Measurements from ENCODE around the gene ANKRD62.

ANKRD62 gene

DNA sequence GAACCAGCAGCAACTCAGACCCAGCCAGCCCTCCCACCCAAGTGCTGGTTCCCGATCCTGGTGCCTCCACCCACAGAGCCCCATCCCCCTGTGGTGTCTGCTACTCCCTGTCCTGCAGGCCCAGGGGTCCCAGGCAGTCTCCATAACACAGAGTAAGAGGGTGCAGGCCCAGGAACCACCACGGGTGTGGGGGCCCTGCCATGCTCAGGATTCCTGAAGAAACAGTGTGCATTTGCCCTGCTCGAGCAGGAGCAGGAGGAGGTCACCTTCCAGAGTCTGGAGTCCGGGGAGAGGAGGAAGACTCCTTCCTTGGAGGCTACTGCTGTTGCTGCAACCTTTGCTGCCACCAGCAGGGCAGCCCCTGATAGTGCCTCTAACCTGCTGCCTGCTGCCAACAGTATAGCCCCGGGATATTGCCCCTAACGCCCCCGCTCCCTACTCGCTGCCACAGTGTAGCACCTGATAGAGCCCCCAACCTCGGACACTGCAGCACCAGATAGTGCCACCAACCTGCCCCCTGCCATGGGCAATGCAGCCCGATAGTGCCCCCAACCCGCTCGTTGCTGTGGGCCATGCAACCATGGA lies 46.8 kb upstream of the ANKRD62 start:
- TF ChIP-seq, protein P1, sequence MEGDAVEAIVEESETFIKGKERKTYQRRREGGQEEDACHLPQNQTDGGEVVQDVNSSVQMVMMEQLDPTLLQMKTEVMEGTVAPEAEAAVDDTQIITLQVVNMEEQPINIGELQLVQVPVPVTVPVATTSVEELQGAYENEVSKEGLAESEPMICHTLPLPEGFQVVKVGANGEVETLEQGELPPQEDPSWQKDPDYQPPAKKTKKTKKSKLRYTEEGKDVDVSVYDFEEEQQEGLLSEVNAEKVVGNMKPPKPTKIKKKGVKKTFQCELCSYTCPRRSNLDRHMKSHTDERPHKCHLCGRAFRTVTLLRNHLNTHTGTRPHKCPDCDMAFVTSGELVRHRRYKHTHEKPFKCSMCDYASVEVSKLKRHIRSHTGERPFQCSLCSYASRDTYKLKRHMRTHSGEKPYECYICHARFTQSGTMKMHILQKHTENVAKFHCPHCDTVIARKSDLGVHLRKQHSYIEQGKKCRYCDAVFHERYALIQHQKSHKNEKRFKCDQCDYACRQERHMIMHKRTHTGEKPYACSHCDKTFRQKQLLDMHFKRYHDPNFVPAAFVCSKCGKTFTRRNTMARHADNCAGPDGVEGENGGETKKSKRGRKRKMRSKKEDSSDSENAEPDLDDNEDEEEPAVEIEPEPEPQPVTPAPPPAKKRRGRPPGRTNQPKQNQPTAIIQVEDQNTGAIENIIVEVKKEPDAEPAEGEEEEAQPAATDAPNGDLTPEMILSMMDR (IDR thresholded peaks at IDR 0.05; ENCODE audit: low read length), result no peak; the same call in 1 of the 2 replicates
- no peak for TF ChIP-seq EZH2 (IDR thresholded peaks at IDR 0.05; ENCODE audit: borderline replicate concordance, low read length)
- no peak overlapping the region for H3K4me3 ChIP-seq (ENCODE audit: low read depth, low read length, poor library complexity, severe bottlenecking)
- no peaks in the 10 kb centered on the region for H3K27me3 ChIP-seq (ENCODE audit: insufficient read depth, low read length)
- no peak overlapping the region for H3K4me2 ChIP-seq (ENCODE audit: low read length)
- no peaks in the 10 kb centered on the region for H3K4me1 ChIP-seq (ENCODE audit: insufficient read depth, low read length, severe bottlenecking)
- no peak overlapping the region for H2AFZ ChIP-seq (ENCODE audit: low read length)
- no peaks in the 10 kb centered on the region for H3F3A ChIP-seq (ENCODE audit: insufficient read depth, low read length)
- H3K27ac ChIP-seq (ENCODE audit: low read depth, low read length, poor library complexity, severe bottlenecking), result no peak overlapping the region
- H4K20me1 ChIP-seq (ENCODE audit: insufficient read depth, low read length), result no peaks in the 10 kb centered on the region
- H3K9me3 ChIP-seq (ENCODE audit: low read length), result no peaks in the 10 kb centered on the region
- H3K9ac ChIP-seq (ENCODE audit: low read length), result no peak overlapping the region
- H3K9me2 ChIP-seq (ENCODE audit: low read depth, low read length), result no peaks in the 10 kb centered on the region
- no peaks in the 10 kb centered on the region for H3K36me3 ChIP-seq (ENCODE audit: insufficient read depth, low read length)
- no peaks in the 10 kb centered on the region for H3K79me2 ChIP-seq (ENCODE audit: insufficient read depth, low read length)

DNA sequence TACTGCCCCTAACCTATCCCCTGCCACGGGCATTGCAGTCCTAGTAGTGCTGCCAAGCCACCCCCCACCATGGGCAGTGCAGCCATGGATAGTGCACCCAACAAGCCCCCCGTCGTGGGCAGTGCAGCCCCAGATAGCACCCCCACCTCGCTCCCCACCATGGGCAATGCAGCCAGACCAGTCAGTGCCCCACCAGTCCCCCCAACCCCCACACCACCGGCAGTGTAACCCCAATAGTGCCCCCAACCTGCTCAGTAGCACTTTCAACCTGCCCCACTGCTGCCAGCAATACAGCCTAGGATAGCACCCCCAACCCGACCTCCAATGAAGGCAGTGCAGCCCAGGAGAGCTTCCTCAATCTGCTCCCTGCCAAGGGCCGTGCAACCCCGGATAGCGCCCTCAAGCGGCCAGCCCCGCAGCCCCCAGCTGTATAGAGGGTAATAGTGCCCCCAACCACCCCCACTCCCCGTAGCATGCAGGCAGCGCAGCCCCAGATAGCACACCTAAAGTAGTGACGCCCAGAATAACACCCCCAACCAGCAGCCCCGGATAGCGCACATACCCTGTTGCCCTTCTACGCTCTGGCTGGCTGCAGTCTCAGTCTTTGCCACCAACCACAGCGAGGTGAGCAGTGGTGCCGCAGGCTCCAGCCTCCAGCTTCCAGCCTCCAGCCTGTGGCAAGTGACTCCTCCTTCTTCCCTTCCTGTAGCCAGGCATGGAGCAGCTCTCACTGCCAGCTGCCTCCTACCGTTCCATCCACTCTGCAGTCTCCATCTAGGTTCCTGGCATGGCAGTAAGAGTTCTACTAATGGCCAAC lies 45.4 kb upstream of the ANKRD62 start:
- TF ChIP-seq, protein P1 (IDR thresholded peaks at IDR 0.05; ENCODE audit: low read length), result peak; percentile 33; the same call in 1 of the 2 replicates
- TF ChIP-seq EZH2 (IDR thresholded peaks at IDR 0.05; ENCODE audit: borderline replicate concordance, low read length), result no peak
- H3K4me1 ChIP-seq (ENCODE audit: insufficient read depth, low read length, severe bottlenecking), result no peaks in the 10 kb centered on the region
- H3F3A ChIP-seq (ENCODE audit: insufficient read depth, low read length), result no peaks in the 10 kb centered on the region
- no peak overlapping the region for H3K9ac ChIP-seq (ENCODE audit: low read length)
- no peaks in the 10 kb centered on the region for H3K9me2 ChIP-seq (ENCODE audit: low read depth, low read length)
- no peaks in the 10 kb centered on the region for H3K36me3 ChIP-seq (ENCODE audit: insufficient read depth, low read length)
- H4K20me1 ChIP-seq (ENCODE audit: insufficient read depth, low read length), result no peaks in the 10 kb centered on the region
- H3K9me3 ChIP-seq (ENCODE audit: low read length), result no peaks in the 10 kb centered on the region
- H3K27me3 ChIP-seq (ENCODE audit: insufficient read depth, low read length), result no peaks in the 10 kb centered on the region
- no peak overlapping the region for H2AFZ ChIP-seq (ENCODE audit: low read length)
- no peak overlapping the region for H3K4me2 ChIP-seq (ENCODE audit: low read length)
- no peak overlapping the region for H3K4me3 ChIP-seq (ENCODE audit: low read depth, low read length, poor library complexity, severe bottlenecking)
- H3K79me2 ChIP-seq (ENCODE audit: insufficient read depth, low read length), result no peaks in the 10 kb centered on the region
- no peak overlapping the region for H3K27ac ChIP-seq (ENCODE audit: low read depth, low read length, poor library complexity, severe bottlenecking)

DNA sequence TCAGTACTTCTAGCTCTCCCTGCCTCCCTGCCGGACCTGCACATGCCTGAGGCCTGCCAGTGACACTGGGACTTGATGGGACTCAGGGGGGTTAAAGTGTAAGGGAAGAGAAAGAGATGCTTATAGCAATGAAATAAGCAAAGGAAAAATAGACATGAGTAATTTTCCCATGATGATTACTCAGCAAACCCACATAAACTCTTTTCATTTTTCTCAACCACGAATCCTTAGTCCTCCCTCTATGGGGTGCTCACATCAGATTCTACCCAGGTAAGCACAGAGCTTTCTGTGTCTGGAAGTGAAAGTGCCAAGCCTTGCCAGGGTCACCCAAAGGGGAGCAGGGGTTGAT lies 44.8 kb upstream of the ANKRD62 start:
- Histone ChIP-seq H3K27ac (ENCODE audit: low read depth, low read length, poor library complexity, severe bottlenecking) (no peak overlapping the region), H3K4me1 (ENCODE audit: insufficient read depth, low read length, severe bottlenecking) (no peaks in the 10 kb centered on the region), H2AFZ (ENCODE audit: low read length) (no peak overlapping the region), H3K4me3 (ENCODE audit: low read depth, low read length, poor library complexity, severe bottlenecking) (no peak overlapping the region), H3K27me3 (ENCODE audit: insufficient read depth, low read length) (no peaks in the 10 kb centered on the region), H4K20me1 (ENCODE audit: insufficient read depth, low read length) (no peaks in the 10 kb centered on the region), H3K36me3 (ENCODE audit: insufficient read depth, low read length) (no peaks in the 10 kb centered on the region), H3F3A (ENCODE audit: insufficient read depth, low read length) (no peaks in the 10 kb centered on the region), H3K9me2 (ENCODE audit: low read depth, low read length) (no peaks in the 10 kb centered on the region), H3K79me2 (ENCODE audit: insufficient read depth, low read length) (no peaks in the 10 kb centered on the region), H3K9ac (ENCODE audit: low read length) (no peak overlapping the region), H3K4me2 (ENCODE audit: low read length) (no peak overlapping the region), H3K9me3 (ENCODE audit: low read length) (no peaks in the 10 kb centered on the region)
- TF ChIP-seq EZH2 (IDR thresholded peaks at IDR 0.05; ENCODE audit: borderline replicate concordance, low read length), result no peak
- TF ChIP-seq, protein P1 (IDR thresholded peaks at IDR 0.05; ENCODE audit: low read length), result no peak
